GM23338 (cell line): ENCODE data around the gene FIG4. TPM values are rescaled to one million over a fixed set of nuclear protein-coding genes. Genes with fewer than 3 reads are reported as not detected.
A peak's percentile ranks its signal among the peaks of the same experiment; 100 is the strongest.
"Not testable (repeated sequence)": the region's sequence is repeated elsewhere in the genome, so short reads cannot be mapped to it uniquely, and the experiment has no call there.

Experiments used
- ATAC-seq: fragments of 200-7000 bp; cut with Tn5 transposase; 3 replicates; pipeline ENCODE4 v1.9.1; 2020
- DNase-seq: peaks from one replicate; pipeline ENCODE4 v3.0.0-alpha.2; 2015; ENCODE audit warnings: low spot score
- H2AFZ ChIP-seq: fragments of 200-600 bp; sonication (generic); 2 replicates; pipeline ENCODE4 v1.8.0; 2016; ENCODE audit warnings: antibody characterized with exemption, mild to moderate bottlenecking, moderate library complexity
- H3F3A ChIP-seq: fragments of 200-600 bp; sonication (generic); replicated peaks from 2 replicates; pipeline ENCODE4 v1.8.0; 2017; ENCODE audit warnings: antibody characterized with exemption, mixed run types, low read depth
- H3K27ac ChIP-seq: fragments of 200-600 bp; sonication (generic); 2 replicates; pipeline ENCODE4 v1.6.1; 2016; ENCODE audit warnings: low read depth
- H3K27me3 ChIP-seq: fragments of 200-600 bp; sonication (generic); 2 replicates; pipeline ENCODE4 v1.8.0; 2016; ENCODE audit warnings: mild to moderate bottlenecking, mixed run types, moderate library complexity; ENCODE audit not compliant: insufficient read depth
- H3K36me3 ChIP-seq: fragments of 200-600 bp; sonication (generic); 2 replicates; pipeline ENCODE4 v1.8.0; 2016; ENCODE audit warnings: mild to moderate bottlenecking; ENCODE audit not compliant: insufficient read depth
- H3K4me1 ChIP-seq: fragments of 200-600 bp; sonication (generic); 2 replicates; pipeline ENCODE4 v1.8.0; 2016; ENCODE audit warnings: mild to moderate bottlenecking, moderate library complexity; ENCODE audit not compliant: insufficient read depth
- H3K4me2 ChIP-seq: fragments of 200-600 bp; sonication (generic); 2 replicates; pipeline ENCODE4 v1.7.1; 2017; ENCODE audit warnings: mixed run types
- H3K4me3 ChIP-seq: fragments of 200-600 bp; sonication (generic); 2 replicates; pipeline ENCODE4 v1.6.1; 2016; ENCODE audit warnings: mixed run types
- H3K79me2 ChIP-seq: fragments of 200-600 bp; sonication (generic); replicated peaks from 2 replicates; pipeline ENCODE4 v1.8.0; 2017; ENCODE audit warnings: mild to moderate bottlenecking; ENCODE audit not compliant: insufficient read depth
- H3K9me2 ChIP-seq: fragments of 200-600 bp; sonication (generic); 2 replicates; pipeline ENCODE4 v1.8.0; 2017; ENCODE audit not compliant: insufficient read depth
- H4K20me1 ChIP-seq: fragments of 200-600 bp; sonication (generic); replicated peaks from 2 replicates; pipeline ENCODE4 v1.8.0; 2017; ENCODE audit warnings: mild to moderate bottlenecking; ENCODE audit not compliant: insufficient read depth
- H3K27ac Mint-ChIP-seq: 2 replicates; pipeline ENCODE4 v1.8.0; 2020; ENCODE audit warnings: inconsistent platforms, mild to moderate bottlenecking, moderate library complexity, mixed read lengths
- H3K27me3 Mint-ChIP-seq: 3 replicates; pipeline ENCODE4 v1.8.0; 2022; ENCODE audit warnings: low read depth, mild to moderate bottlenecking, moderate library complexity, mixed read lengths, inconsistent platforms; ENCODE audit not compliant: insufficient read depth, poor library complexity
- H3K36me3 Mint-ChIP-seq: 3 replicates; pipeline ENCODE4 v1.8.0; 2021; ENCODE audit warnings: low read depth, mild to moderate bottlenecking, inconsistent platforms, moderate library complexity, mixed read lengths
- H3K4me1 Mint-ChIP-seq: 3 replicates; pipeline ENCODE4 v1.8.0; 2020; ENCODE audit warnings: mild to moderate bottlenecking, inconsistent platforms, mixed read lengths
- H3K4me3 Mint-ChIP-seq: 3 replicates; pipeline ENCODE4 v1.8.0; 2021; ENCODE audit warnings: moderate library complexity, mild to moderate bottlenecking, inconsistent platforms, mixed read lengths
- H3K9me3 Mint-ChIP-seq: 3 replicates; pipeline ENCODE4 v1.8.0; 2020; ENCODE audit warnings: moderate library complexity, mild to moderate bottlenecking, inconsistent platforms, mixed read lengths
- EZH2phosphoT487 ChIP-seq: fragments of 200-600 bp; sonication (generic); IDR thresholded peaks from one replicate; pipeline ENCODE4 v1.8.1; 2018; ENCODE audit warnings: antibody characterized with exemption; ENCODE audit not compliant: unreplicated experiment
- polyA plus RNA-seq: library from polyadenylated mRNA; unstranded; fragments of >200 nt; fragmentation: Nextera tagmentation; extraction: Ambion mirVana; gene quantifications from 2 replicates; pipeline ENCODE4 v1.2.1, GENCODE V29; 2016
- total RNA-seq: library from RNA; depleted of rRNA; stranded (reverse); fragments of >200 nt; shearing (Covaris generic); gene quantifications from 2 replicates; pipeline ENCODE4 v1.2.3, GENCODE V29; 2014
- TF ChIP-seq, protein P1 (sequence below), 2 experiments: fragments of 200-600 bp in 1 of 2; sonication (generic) in 1 of 2; conservative IDR thresholded peaks; 2 replicates each; pipeline versions ENCODE4 v1.5.1 to v1.6.1; 2016 to 2017; ENCODE audit warnings: antibody characterized with exemption in 2 of 2, low read depth in 2 of 2, mild to moderate bottlenecking in 2 of 2, moderate library complexity in 1 of 2
- TF ChIP-seq, protein P2 (sequence below): fragments of 250-450 bp; sonication (Bioruptor Pico); IDR thresholded peaks from 2 replicates; pipeline ENCODE4 v1.5.0; 2020; ENCODE audit warnings: mild to moderate bottlenecking, moderate library complexity

FIG4 gene
- total and polyA plus RNA-seq, 2 experiments from 2014 or later, result 7.0 to 16.9 TPM

DNA sequence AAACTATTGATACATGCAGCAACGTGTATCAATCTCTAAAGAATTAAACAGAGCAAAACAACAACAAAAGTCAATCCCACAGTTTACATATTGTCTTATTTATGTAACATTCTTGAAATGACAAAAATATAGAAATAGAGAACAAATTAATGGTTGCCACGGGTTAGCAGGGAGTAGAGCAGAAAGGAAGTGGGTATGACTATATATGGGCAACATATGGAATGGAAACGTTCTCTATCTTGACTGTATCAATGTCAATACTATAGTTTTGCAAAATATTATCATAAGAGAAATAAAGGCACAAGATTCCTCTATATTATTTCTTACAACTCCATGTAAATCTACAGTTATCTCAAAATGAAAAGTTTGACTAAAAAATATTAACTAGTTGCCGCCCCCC is 12.9 kb upstream of the FIG4 start:
- Mint-ChIP-seq H3K27me3 (peaks cover 4% of the 10 kb centered on the region), H3K4me3 (no peak overlapping the region; the same call in 2 of the 3 replicates), H3K9me3 (peaks cover 34% of the 10 kb centered on the region), H3K4me1 (peaks cover 11% of the 10 kb centered on the region; the same call in 2 of the 3 replicates), H3K27ac (no peak overlapping the region), H3K36me3 (peaks cover 31% of the 10 kb centered on the region; the same call in 2 of the 3 replicates)
- H4K20me1 ChIP-seq, result no peaks in the 10 kb centered on the region
- no peaks in the 10 kb centered on the region for H3K27me3 ChIP-seq
- peak overlapping the region; percentile 76 for H3K4me2 ChIP-seq
- TF ChIP-seq, protein P1, sequence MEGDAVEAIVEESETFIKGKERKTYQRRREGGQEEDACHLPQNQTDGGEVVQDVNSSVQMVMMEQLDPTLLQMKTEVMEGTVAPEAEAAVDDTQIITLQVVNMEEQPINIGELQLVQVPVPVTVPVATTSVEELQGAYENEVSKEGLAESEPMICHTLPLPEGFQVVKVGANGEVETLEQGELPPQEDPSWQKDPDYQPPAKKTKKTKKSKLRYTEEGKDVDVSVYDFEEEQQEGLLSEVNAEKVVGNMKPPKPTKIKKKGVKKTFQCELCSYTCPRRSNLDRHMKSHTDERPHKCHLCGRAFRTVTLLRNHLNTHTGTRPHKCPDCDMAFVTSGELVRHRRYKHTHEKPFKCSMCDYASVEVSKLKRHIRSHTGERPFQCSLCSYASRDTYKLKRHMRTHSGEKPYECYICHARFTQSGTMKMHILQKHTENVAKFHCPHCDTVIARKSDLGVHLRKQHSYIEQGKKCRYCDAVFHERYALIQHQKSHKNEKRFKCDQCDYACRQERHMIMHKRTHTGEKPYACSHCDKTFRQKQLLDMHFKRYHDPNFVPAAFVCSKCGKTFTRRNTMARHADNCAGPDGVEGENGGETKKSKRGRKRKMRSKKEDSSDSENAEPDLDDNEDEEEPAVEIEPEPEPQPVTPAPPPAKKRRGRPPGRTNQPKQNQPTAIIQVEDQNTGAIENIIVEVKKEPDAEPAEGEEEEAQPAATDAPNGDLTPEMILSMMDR (conservative IDR thresholded peaks at IDR 0.05; ENCODE audit: low read depth in 2 of 2), result no peak
- no peak for TF ChIP-seq EZH2phosphoT487
- TF ChIP-seq, protein P2, sequence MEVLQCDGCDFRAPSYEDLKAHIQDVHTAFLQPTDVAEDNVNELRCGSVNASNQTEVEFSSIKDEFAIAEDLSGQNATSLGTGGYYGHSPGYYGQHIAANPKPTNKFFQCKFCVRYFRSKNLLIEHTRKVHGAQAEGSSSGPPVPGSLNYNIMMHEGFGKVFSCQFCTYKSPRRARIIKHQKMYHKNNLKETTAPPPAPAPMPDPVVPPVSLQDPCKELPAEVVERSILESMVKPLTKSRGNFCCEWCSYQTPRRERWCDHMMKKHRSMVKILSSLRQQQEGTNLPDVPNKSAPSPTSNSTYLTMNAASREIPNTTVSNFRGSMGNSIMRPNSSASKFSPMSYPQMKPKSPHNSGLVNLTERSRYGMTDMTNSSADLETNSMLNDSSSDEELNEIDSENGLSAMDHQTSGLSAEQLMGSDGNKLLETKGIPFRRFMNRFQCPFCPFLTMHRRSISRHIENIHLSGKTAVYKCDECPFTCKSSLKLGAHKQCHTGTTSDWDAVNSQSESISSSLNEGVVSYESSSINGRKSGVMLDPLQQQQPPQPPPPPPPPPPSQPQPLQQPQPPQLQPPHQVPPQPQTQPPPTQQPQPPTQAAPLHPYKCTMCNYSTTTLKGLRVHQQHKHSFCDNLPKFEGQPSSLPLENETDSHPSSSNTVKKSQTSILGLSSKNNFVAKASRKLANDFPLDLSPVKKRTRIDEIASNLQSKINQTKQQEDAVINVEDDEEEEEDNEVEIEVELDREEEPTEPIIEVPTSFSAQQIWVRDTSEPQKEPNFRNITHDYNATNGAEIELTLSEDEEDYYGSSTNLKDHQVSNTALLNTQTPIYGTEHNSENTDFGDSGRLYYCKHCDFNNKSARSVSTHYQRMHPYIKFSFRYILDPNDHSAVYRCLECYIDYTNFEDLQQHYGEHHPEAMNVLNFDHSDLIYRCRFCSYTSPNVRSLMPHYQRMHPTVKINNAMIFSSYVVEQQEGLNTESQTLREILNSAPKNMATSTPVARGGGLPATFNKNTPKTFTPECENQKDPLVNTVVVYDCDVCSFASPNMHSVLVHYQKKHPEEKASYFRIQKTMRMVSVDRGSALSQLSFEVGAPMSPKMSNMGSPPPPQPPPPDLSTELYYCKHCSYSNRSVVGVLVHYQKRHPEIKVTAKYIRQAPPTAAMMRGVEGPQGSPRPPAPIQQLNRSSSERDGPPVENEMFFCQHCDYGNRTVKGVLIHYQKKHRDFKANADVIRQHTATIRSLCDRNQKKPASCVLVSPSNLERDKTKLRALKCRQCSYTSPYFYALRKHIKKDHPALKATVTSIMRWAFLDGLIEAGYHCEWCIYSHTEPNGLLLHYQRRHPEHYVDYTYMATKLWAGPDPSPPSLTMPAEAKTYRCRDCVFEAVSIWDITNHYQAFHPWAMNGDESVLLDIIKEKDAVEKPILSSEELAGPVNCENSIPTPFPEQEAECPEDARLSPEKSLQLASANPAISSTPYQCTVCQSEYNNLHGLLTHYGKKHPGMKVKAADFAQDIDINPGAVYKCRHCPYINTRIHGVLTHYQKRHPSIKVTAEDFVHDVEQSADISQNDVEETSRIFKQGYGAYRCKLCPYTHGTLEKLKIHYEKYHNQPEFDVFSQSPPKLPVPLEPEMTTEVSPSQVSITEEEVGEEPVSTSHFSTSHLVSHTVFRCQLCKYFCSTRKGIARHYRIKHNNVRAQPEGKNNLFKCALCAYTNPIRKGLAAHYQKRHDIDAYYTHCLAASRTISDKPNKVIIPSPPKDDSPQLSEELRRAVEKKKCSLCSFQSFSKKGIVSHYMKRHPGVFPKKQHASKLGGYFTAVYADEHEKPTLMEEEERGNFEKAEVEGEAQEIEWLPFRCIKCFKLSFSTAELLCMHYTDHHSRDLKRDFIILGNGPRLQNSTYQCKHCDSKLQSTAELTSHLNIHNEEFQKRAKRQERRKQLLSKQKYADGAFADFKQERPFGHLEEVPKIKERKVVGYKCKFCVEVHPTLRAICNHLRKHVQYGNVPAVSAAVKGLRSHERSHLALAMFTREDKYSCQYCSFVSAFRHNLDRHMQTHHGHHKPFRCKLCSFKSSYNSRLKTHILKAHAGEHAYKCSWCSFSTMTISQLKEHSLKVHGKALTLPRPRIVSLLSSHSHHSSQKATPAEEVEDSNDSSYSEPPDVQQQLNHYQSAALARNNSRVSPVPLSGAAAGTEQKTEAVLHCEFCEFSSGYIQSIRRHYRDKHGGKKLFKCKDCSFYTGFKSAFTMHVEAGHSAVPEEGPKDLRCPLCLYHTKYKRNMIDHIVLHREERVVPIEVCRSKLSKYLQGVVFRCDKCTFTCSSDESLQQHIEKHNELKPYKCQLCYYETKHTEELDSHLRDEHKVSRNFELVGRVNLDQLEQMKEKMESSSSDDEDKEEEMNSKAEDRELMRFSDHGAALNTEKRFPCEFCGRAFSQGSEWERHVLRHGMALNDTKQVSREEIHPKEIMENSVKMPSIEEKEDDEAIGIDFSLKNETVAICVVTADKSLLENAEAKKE, result no peak
- no peaks in the 10 kb centered on the region; the same call in 1 of the 2 replicates for H3K36me3 ChIP-seq
- H3K4me1 ChIP-seq, result no peaks in the 10 kb centered on the region
- H3K79me2 ChIP-seq, result no peaks in the 10 kb centered on the region
- H2AFZ ChIP-seq, result peak overlapping the region; percentile 88; the same call in 1 of the 2 replicates
- H3K4me3 ChIP-seq, result peak overlapping the region; percentile 56; the same call in 1 of the 2 replicates
- no peak; the same call in 2 of the 3 replicates for ATAC-seq
- H3K9me2 ChIP-seq, result no peaks in the 10 kb centered on the region
- no peak for DNase-seq
- peak overlapping the region; percentile 85 for H3K27ac ChIP-seq
- H3F3A ChIP-seq, result no peaks in the 10 kb centered on the region

DNA sequence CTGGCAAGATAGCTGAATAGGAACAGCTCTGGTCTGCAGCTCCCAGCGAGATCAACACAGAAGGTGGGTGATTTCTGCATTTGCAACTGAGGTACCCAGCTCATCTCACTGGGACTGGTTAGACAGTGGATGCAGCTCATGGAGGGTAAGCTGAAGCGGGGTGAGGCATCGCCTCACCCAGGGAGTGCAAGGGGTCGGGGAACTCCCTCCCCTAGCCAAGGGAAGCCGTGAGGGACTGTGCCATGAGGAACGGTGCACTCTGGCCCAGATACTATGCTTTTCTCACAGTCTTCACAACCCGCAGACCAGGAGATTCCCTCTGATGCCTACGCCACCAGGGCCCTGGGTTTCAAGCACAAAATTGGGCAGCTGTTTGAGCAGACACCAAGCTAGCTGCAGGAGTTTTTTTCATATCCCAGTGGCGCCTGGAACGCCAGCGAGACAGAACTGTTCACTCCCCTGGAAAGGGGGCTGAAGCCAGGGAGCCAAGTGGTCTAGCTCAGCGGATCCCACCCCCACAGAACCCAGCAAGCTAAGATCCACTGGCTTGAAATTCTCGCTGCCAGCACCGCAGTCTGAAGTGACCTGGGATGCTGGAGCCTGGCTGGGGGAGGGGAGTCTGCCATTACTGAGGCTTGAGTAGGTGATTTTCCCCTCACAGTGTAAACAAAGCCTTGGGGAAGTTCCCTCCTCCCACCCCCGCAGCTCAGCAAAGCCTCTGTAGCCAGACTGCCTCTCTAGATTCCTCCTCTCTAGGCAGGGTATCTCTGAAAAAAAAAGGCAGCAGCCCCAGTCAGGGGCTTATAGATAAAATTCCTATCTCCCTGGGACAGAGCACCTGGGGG is 12.2 kb upstream of the FIG4 start:
- not testable (repeated sequence) for H3K4me3 Mint-ChIP-seq, H3K27me3 Mint-ChIP-seq, H4K20me1 ChIP-seq, H3K9me2 ChIP-seq, H3K36me3 ChIP-seq, H3K27ac Mint-ChIP-seq, H3K4me1 ChIP-seq, H3K27me3 ChIP-seq, H3K79me2 ChIP-seq, H3F3A ChIP-seq
- peak overlapping the region; percentile 88 for H2AFZ ChIP-seq
- Mint-ChIP-seq H3K4me1 (peaks cover 11% of the 10 kb centered on the region; the same call in 2 of the 3 replicates), H3K36me3 (peaks cover 36% of the 10 kb centered on the region; the same call in 2 of the 3 replicates), H3K9me3 (peaks cover 41% of the 10 kb centered on the region)
- H3K4me3 ChIP-seq, result peak overlapping the region; percentile 56
- H3K4me2 ChIP-seq, result peak overlapping the region; percentile 76
- peak overlapping the region; percentile 85 for H3K27ac ChIP-seq
- DNase-seq (peak; percentile 72), ATAC-seq (peak; percentile 100)
